ENCODE results near the gene VAMP2. TPM values are rescaled to one million over a fixed set of nuclear protein-coding genes. Genes with fewer than 3 reads are reported as not detected.

VAMP2 gene
- total and polyA plus RNA-seq, 2 donors (not counting 1 experiment from before 2014, with no cell fraction given): 162 to 209 TPM

- H3K9ac ChIP-seq (ENCODE audit: low read length): peak overlapping the region; percentile 99
- H3K4me3 ChIP-seq (ENCODE audit: control extremely low read depth in 1 of 5, extremely low read depth in 1 of 5, insufficient read depth in 1 of 5, low read depth in 2 of 5, low read length in 4 of 5): peak overlapping the region; percentile 43 to 98 (median 94)
- H3K27me3 Mint-ChIP-seq: no peaks in the 10 kb centered on the region
- peak overlapping the region; percentile 94 to 99 for H3K27ac ChIP-seq (ENCODE audit: low read length in 2 of 2)
- H3K79me2 ChIP-seq (ENCODE audit: control insufficient read depth, insufficient read depth, low read length): peaks cover 25% of the 10 kb centered on the region
- no peaks in the 10 kb centered on the region for H3K9me3 ChIP-seq (ENCODE audit: control extremely low read depth in 1 of 3, control insufficient read depth in 2 of 3, insufficient read depth in 1 of 3, low read length in 2 of 3)
- H2AFZ ChIP-seq (ENCODE audit: insufficient read depth, low read depth, low read length, poor library complexity, severe bottlenecking): peak overlapping the region; percentile 96
- H3K9me3 Mint-ChIP-seq (ENCODE audit: insufficient read depth): no peaks in the 10 kb centered on the region
- no peak for DNase-seq
- H3K4me1 ChIP-seq (ENCODE audit: control insufficient read depth in 2 of 2, insufficient read depth in 2 of 2, low read length in 2 of 2): peaks cover 36 to 58% of the 10 kb centered on the region in 2 donors
- TF ChIP-seq EZH2 (IDR thresholded peaks at IDR 0.05; ENCODE audit: borderline replicate concordance, insufficient read depth, low read depth, low read length, poor library complexity, severe bottlenecking) (no peak), CTCF (IDR thresholded peaks at IDR 0.05) (no peak)
- H3K36me3 ChIP-seq (replicated peaks in 1 of 2; ENCODE audit: control extremely low read depth in 1 of 2, control insufficient read depth in 1 of 2, extremely low read depth in 1 of 2, insufficient read depth in 2 of 2, low read length in 1 of 2): peaks cover 0 to 26% of the 10 kb centered on the region in 2 experiments
- H3K4me3 Mint-ChIP-seq: peak overlapping the region; percentile 93
- ChIA-PET POLR2A (interaction anchor here (0.6 to 3.6 kb wide), 10 partner anchors 10 to 85 kb away, joined by 3 to 18 read pairs (median 5); partner anchors contain the start of genes BORCS6 and CTC1), CTCF (interaction anchor here (1.1 to 7.7 kb wide), 6 partner anchors 9 to 82 kb away, joined by 3 to 86 read pairs (median 4); no protein-coding TSS in a partner anchor)
- peak overlapping the region; percentile 99 for H3K4me2 ChIP-seq (replicated peaks; ENCODE audit: low read depth, low read length, poor library complexity, severe bottlenecking)
- intact Hi-C loops (cut with micrococcal nuclease): loop anchor here (1.0 kb wide), 1 partner anchor 10 kb away; no protein-coding TSS in a partner anchor
- H3K4me1 Mint-ChIP-seq: peaks cover 48% of the 10 kb centered on the region
- peak; percentile 22 for ATAC-seq (ENCODE audit: low read depth)
- no peaks in the 10 kb centered on the region for H3K27me3 ChIP-seq (replicated peaks in 1 of 4; ENCODE audit: control extremely low read depth in 1 of 4, control insufficient read depth in 3 of 4, insufficient read depth in 4 of 4, low read length in 3 of 4)
- H4K20me1 ChIP-seq (ENCODE audit: control insufficient read depth, insufficient read depth, low read length, poor library complexity, severe bottlenecking): peaks cover 4% of the 10 kb centered on the region
- WGBS (ENCODE audit: insufficient coverage): 13% methylated on average over 50 of the region's 55 CpGs
- peak overlapping the region; percentile 99 for H3K27ac Mint-ChIP-seq
Measured at GRCh38 chr17:8162997-8163977, 539 bp upstream of the VAMP2 start.

Measured in B cell (primary cell).